T-cell (primary cell): ENCODE measurements around the gene AGPAT4. TPM values are rescaled to one million over a fixed set of nuclear protein-coding genes. Genes with fewer than 3 reads are reported as not detected.
A peak's percentile ranks its signal among the peaks of the same experiment; 100 is the strongest.

Experiments
- ATAC-seq, 4 experiments: fragments of 200-7000 bp in 3 of 4; fragments of 150-1000 bp in 1 of 4; cut with Tn5 transposase; replicated peaks in 1 of 4; 1 replicate in 3 of 4; 2 replicates in 1 of 4; pipeline ENCODE4 v1.10.0; 2021; ENCODE audit warnings: moderate library complexity in 3 of 4, mild to moderate bottlenecking in 2 of 4, moderate number of reproducible peaks in 1 of 4
- CTCF ChIA-PET, 2 donors: fragments of 300-600 bp; sonication (Branson Sonifier 250); formaldehyde crosslinking; loops; one replicate each; lab custom pipeline; 2022; ENCODE audit warnings: antibody characterized with exemption in 2 of 2; lab: Charles Lee
- POLR2A ChIA-PET, 2 donors: fragments of 300-600 bp; sonication (Branson Sonifier 250); formaldehyde crosslinking; loops; one replicate each; lab custom pipeline; 2022; ENCODE audit warnings: antibody characterized with exemption in 2 of 2; lab: Charles Lee
- DNase-seq, 35 experiments: peaks; one replicate each; pipeline versions ENCODE4 v3.0.0 to v3.0.0-alpha.2; 2013 to 2023
- H3K27ac ChIP-seq: one replicate; pipeline ENCODE4 v1.5.1; 2013; ENCODE audit warnings: low read length
- H3K27me3 ChIP-seq, 2 experiments: replicated peaks in 1 of 2; 1 replicate in 1 of 2; 2 replicates in 1 of 2; pipeline versions ENCODE4 v1.6.1 to v1.7.0; 2013; ENCODE audit warnings: low read length in 1 of 2, mixed read lengths in 1 of 2; ENCODE audit not compliant: control insufficient read depth in 2 of 2, insufficient read depth in 2 of 2; ENCODE audit errors: extremely low read depth in 1 of 2
- H3K36me3 ChIP-seq, 2 donors: 1 replicate in 1 of 2; 2 replicates in 1 of 2; pipeline versions ENCODE4 v1.6.1 to v1.7.0; 2013; ENCODE audit warnings: low read length in 1 of 2; ENCODE audit not compliant: control insufficient read depth in 2 of 2, insufficient read depth in 1 of 2; ENCODE audit errors: extremely low read depth in 1 of 2
- H3K4me1 ChIP-seq, 2 experiments: 1 replicate in 1 of 2; 2 replicates in 1 of 2; pipeline versions ENCODE4 v1.6.1 to v1.7.0; 2013; ENCODE audit warnings: low read length in 2 of 2, mixed read lengths in 1 of 2; ENCODE audit not compliant: insufficient read depth in 2 of 2, control insufficient read depth in 1 of 2; ENCODE audit errors: extremely low read depth in 1 of 2
- H3K4me3 ChIP-seq, 2 donors: 1 replicate in 1 of 2; 2 replicates in 1 of 2; pipeline versions ENCODE4 v1.5.1 to v1.7.0; 2013; ENCODE audit warnings: mild to moderate bottlenecking in 2 of 2, low read length in 1 of 2, moderate library complexity in 1 of 2; ENCODE audit not compliant: control insufficient read depth in 1 of 2; ENCODE audit errors: extremely low read depth in 1 of 2
- H3K9me3 ChIP-seq: 2 replicates; pipeline ENCODE4 v1.7.0; 2013
- H3K27ac Mint-ChIP-seq, 2 donors: one replicate each; pipeline ENCODE4 v1.8.0; 2020 to 2021; ENCODE audit warnings: mild to moderate bottlenecking in 2 of 2, mixed read lengths in 2 of 2
- H3K27me3 Mint-ChIP-seq, 2 donors: one replicate each; pipeline ENCODE4 v1.8.0; 2021 to 2022; ENCODE audit warnings: mixed read lengths in 2 of 2
- H3K36me3 Mint-ChIP-seq: one replicate; pipeline ENCODE4 v1.8.0; 2021; ENCODE audit warnings: mixed read lengths
- H3K4me1 Mint-ChIP-seq, 3 donors: one replicate each; pipeline ENCODE4 v1.8.0; 2020 to 2022; ENCODE audit warnings: mixed read lengths in 3 of 3, mild to moderate bottlenecking in 1 of 3
- H3K4me3 Mint-ChIP-seq, 3 donors: one replicate each; pipeline ENCODE4 v1.8.0; 2020 to 2022; ENCODE audit warnings: mild to moderate bottlenecking in 3 of 3, mixed read lengths in 3 of 3, moderate library complexity in 3 of 3
- H3K9me3 Mint-ChIP-seq, 3 donors: one replicate each; pipeline ENCODE4 v1.8.0; 2020 to 2022; ENCODE audit warnings: mixed read lengths in 3 of 3
- WGBS: methylation state at CpG from one replicate; pipeline ENCODE4 v1.1.5; 2013; ENCODE audit warnings: missing lambda C conversion rate; ENCODE audit not compliant: insufficient coverage; 5-methylcytosine and 5-hydroxymethylcytosine counted together
- total RNA-seq, 35 experiments: library from RNA in 6 of 35; stranded (reverse) in 6 of 35; fragments of 120-200 nt in 1 of 35; gene quantifications; one replicate each; pipeline versions ENCODE4 v1.2.1 to v1.2.4 and lab custom pipeline; 2013 to 2026

The AGPAT4 gene
- total RNA-seq, 5 donors from 2014 or later (not counting 1 experiment from before 2014, with no cell fraction given): 5.6 to 15.0 (median 6.3) TPM

DNA sequence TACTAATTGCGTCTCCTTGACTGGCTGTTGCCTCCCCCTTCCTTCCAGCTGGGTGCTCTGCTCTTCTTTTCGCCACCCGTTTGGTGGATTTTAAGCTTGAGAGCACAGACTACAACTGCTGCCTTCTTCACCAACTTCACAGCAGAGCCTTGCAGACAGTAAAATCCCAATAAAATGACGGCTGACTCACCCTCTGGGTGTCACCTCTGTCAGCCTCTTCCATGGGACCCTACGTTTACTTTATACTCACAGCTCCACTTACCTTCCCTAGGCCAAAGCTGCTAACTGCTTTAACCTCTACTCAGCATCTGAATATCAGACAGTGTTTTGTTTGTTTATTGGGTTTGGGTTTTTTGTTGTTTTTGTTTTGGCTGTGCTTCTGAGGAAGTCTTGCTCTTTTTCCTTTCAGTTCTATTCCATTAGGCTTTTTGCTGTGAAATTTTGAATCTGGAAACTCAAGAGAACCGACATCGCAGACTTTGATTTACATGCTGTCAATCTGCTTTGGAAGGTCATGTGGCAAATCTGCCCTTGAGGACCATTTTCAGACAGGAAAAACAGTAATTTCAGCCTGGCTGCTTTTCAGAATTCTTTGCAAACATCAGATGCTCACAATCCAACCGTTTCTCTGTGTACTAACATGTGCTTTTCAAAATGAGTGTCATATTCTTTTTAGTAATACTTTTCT is 2.4 kb downstream of the AGPAT4 start:
- Mint-ChIP-seq H3K36me3 (peaks cover 13% of the 10 kb centered on the region), H3K27me3 (no peaks in the 10 kb centered on the region), H3K9me3 (no peaks in the 10 kb centered on the region), H3K27ac (peak overlapping the region in 1 of 2 donors; percentile 1), H3K4me3 (no peak overlapping the region), H3K4me1 (peaks cover 22 to 31% (median 30%) of the 10 kb centered on the region in 3 donors)
- CTCF ChIA-PET: interaction anchor here in 1 of 2 donors (1.8 kb wide), 1 partner anchor 28 kb away, joined by 5 read pairs; no protein-coding TSS in a partner anchor
- no peak overlapping the region for H3K27ac ChIP-seq
- POLR2A ChIA-PET: interaction anchor here (0.5 to 0.7 kb wide), 2 partner anchors 305 to 1311 kb away, joined by 3 to 4 read pairs; no protein-coding TSS in a partner anchor
- ATAC-seq: no peak
- WGBS: 94% methylated on average over 5 of the region's 8 CpGs
- no peaks in the 10 kb centered on the region for H3K36me3 ChIP-seq
- H3K4me1 ChIP-seq: peaks cover 8 to 14% of the 10 kb centered on the region in 2 experiments
- no peaks in the 10 kb centered on the region for H3K27me3 ChIP-seq
- H3K9me3 ChIP-seq: no peaks in the 10 kb centered on the region
- no peak overlapping the region for H3K4me3 ChIP-seq
- DNase-seq: no peak

GRCh38 chr6:161270116-161270515 is 3.7 kb downstream of the AGPAT4 start:
- Histone ChIP-seq H3K4me3 (no peak overlapping the region), H3K4me1 (peaks cover 8 to 14% of the 10 kb centered on the region in 2 experiments), H3K27me3 (no peaks in the 10 kb centered on the region), H3K36me3 (no peaks in the 10 kb centered on the region), H3K9me3 (no peaks in the 10 kb centered on the region), H3K27ac (no peak overlapping the region)
- Mint-ChIP-seq H3K36me3 (peaks cover 13% of the 10 kb centered on the region), H3K4me1 (peaks cover 22 to 31% (median 30%) of the 10 kb centered on the region in 3 donors), H3K4me3 (no peak overlapping the region), H3K27ac (no peak overlapping the region), H3K27me3 (no peaks in the 10 kb centered on the region), H3K9me3 (no peaks in the 10 kb centered on the region)
- ChIA-PET POLR2A (no interaction called here), CTCF (no interaction called here)
- DNase-seq: no peak
- WGBS: 100% methylated on average over 3 of the region's 5 CpGs
- no peak for ATAC-seq

DNA sequence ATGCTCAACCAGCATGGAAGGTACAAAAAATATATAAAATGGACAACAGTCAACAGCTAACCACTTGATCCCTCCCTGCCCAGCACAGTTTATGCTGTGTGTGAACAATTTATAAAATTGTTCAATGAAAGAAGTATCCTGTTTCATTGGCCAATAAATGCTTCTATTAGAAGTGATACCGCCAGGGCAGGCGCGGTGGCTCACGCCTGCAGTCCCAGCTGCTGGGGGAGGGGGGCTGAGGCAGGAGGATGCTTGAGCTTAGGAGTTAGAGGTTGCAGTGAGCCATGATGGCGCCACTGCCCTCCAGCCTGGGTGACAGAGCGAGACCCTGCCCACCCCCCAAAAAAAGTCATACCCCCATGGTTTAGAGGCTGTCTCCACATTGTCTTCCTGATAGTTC is 4.6 kb downstream of the AGPAT4 start:
- no peaks in the 10 kb centered on the region for H3K27me3 Mint-ChIP-seq
- Histone ChIP-seq H3K36me3 (no peaks in the 10 kb centered on the region), H3K4me1 (peaks cover 6 to 11% of the 10 kb centered on the region in 2 experiments), H3K27me3 (no peaks in the 10 kb centered on the region), H3K9me3 (no peaks in the 10 kb centered on the region), H3K27ac (no peak overlapping the region), H3K4me3 (no peak overlapping the region)
- CTCF ChIA-PET: no interaction called here
- 100% methylated on average over 4 of the region's 6 CpGs for WGBS
- ATAC-seq: no peak
- H3K36me3 Mint-ChIP-seq: peaks cover 13% of the 10 kb centered on the region
- no peak overlapping the region for H3K27ac Mint-ChIP-seq
- no peaks in the 10 kb centered on the region for H3K9me3 Mint-ChIP-seq
- no peak overlapping the region for H3K4me3 Mint-ChIP-seq
- peaks cover 17 to 24% (median 23%) of the 10 kb centered on the region in 3 donors for H3K4me1 Mint-ChIP-seq
- DNase-seq: no peak
- POLR2A ChIA-PET: no interaction called here

- H3K9me3 ChIP-seq: no peaks in the 10 kb centered on the region
- Mint-ChIP-seq H3K4me3 (no peak overlapping the region), H3K27ac (no peak overlapping the region), H3K36me3 (peaks cover 13% of the 10 kb centered on the region), H3K9me3 (no peaks in the 10 kb centered on the region), H3K4me1 (peaks cover 12 to 21% (median 19%) of the 10 kb centered on the region in 3 donors), H3K27me3 (no peaks in the 10 kb centered on the region)
- no peaks in the 10 kb centered on the region for H3K27me3 ChIP-seq
- POLR2A ChIA-PET: no interaction called here
- ATAC-seq (no peak), DNase-seq (no peak)
- 74% methylated on average over 3 of the region's 7 CpGs for WGBS
- peaks cover 6 to 8% of the 10 kb centered on the region in 2 experiments for H3K4me1 ChIP-seq
- H3K4me3 ChIP-seq: no peak overlapping the region
- H3K27ac ChIP-seq: no peak overlapping the region
- CTCF ChIA-PET: interaction anchor here in 1 of 2 donors (0.6 kb wide), 1 partner anchor 35 kb away, joined by 3 read pairs; no protein-coding TSS in a partner anchor
- no peaks in the 10 kb centered on the region for H3K36me3 ChIP-seq
Observed at GRCh38 chr6:161268531-161269210, 5.2 kb downstream of the AGPAT4 start.

DNA sequence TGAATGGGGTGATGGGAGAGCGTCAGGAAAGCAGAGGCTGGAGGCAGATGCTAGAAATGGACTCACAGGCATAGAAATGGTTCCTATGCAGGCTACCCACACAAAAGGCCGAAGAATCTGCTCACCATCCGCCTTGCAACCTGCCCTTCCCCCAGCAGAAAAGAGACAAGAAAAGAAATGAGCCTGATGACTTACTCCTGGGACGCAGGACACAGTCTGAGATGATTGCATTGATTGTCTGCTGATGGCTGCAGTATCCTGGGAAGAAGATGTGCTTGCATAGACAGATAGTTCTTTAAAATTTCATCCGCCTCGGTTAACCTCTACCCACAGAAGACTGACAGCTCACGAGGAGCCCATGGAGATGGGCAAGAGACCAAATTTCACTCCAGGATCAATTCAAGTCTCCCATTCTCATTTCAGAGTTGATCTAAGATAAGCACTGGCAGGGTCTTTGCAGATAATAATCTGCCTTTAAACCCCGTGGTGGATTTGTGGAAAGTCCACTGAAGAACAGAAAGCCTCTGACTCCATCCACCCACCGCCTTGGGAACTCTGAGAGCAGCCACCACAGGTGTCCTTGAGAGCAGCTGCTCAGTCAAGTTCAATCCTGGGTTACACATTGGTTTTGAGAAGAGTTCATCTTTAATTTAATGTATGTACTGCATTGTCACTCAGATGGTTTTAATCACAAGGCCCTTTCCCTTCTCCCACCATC is 7.2 kb downstream of the AGPAT4 start:
- ATAC-seq (no peak), DNase-seq (no peak)
- Mint-ChIP-seq H3K9me3 (no peaks in the 10 kb centered on the region), H3K27me3 (no peaks in the 10 kb centered on the region), H3K27ac (no peak overlapping the region), H3K4me1 (peaks cover 0 to 9% (median 7%) of the 10 kb centered on the region in 3 donors), H3K4me3 (no peak overlapping the region), H3K36me3 (peaks cover 15% of the 10 kb centered on the region)
- Histone ChIP-seq H3K27me3 (no peaks in the 10 kb centered on the region), H3K4me1 (no peaks in the 10 kb centered on the region), H3K36me3 (no peaks in the 10 kb centered on the region), H3K4me3 (no peak overlapping the region), H3K9me3 (no peaks in the 10 kb centered on the region), H3K27ac (no peak overlapping the region)
- CTCF ChIA-PET: interaction anchor here in 1 of 2 donors (0.7 kb wide), 1 partner anchor 16 kb away, joined by 3 read pairs; no protein-coding TSS in a partner anchor
- POLR2A ChIA-PET: no interaction called here
- WGBS: 100% methylated on average over 2 of the region's 9 CpGs

- no peak overlapping the region for H3K27ac ChIP-seq
- no peak overlapping the region for H3K4me3 ChIP-seq
- WGBS: 84% methylated on average over 7 of the region's 7 CpGs
- H3K36me3 ChIP-seq: peaks cover 0 to 1% of the 10 kb centered on the region in 2 donors
- H3K4me1 Mint-ChIP-seq: peaks cover 0 to 3% (median 2%) of the 10 kb centered on the region in 3 donors
- DNase-seq: no peak
- H3K27ac Mint-ChIP-seq: no peak overlapping the region
- H3K4me3 Mint-ChIP-seq: no peak overlapping the region
- H3K9me3 Mint-ChIP-seq: no peaks in the 10 kb centered on the region
- peaks cover 21% of the 10 kb centered on the region for H3K36me3 Mint-ChIP-seq
- no peaks in the 10 kb centered on the region for H3K27me3 ChIP-seq
- CTCF ChIA-PET: no interaction called here
- H3K9me3 ChIP-seq: no peaks in the 10 kb centered on the region
- H3K27me3 Mint-ChIP-seq: no peaks in the 10 kb centered on the region
- ATAC-seq: no peak
- POLR2A ChIA-PET: no interaction called here
- H3K4me1 ChIP-seq: no peaks in the 10 kb centered on the region
Observed at GRCh38 chr6:161265975-161266374, 7.9 kb downstream of the AGPAT4 start.
